ENCODE measurements around the gene NR5A2. TPM values are rescaled to one million over a fixed set of nuclear protein-coding genes. Genes with fewer than 3 reads are reported as not detected.
A peak's percentile ranks its signal among the peaks of the same experiment; 100 is the strongest.

NR5A2 gene
- total and polyA plus RNA-seq, 2 donors from 2014 or later = 0.13 to 6.3 TPM

DNA sequence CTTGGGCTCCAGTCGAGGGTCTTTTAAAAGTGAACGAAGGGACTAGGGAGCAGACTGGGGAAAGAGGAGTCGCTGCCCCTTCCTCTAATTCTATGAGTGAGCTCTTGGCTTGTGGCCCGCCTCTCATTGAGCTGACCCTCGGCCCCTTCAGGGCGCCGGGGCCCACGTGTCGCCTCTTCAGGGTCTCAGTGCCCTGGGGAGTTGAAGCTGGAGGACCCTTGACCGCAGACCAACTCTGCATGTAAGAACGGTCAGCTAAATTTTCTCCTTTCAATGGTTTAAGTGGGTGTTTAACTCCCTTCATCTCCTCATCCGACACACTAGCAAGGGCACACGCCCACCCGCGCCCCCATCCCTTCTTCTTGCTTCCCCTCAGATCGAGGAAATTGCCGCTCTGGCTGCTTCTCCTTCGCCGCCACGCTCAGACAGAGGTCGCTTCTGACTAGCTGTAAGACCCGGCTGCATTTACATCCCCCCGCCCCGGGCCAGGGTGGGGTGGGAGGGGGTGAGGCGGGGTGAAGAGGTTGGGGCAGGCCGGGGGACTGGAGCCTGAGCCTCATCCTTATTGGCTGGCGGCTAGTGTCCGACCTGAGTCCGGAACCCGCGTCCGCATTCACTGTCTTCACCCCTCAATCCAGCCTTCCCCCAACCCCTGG lies 10.9 kb downstream of the NR5A2 start:
- Histone ChIP-seq H3K27me3 (ENCODE audit: control insufficient read depth, insufficient read depth, low read length) (peaks cover 81% of the 10 kb centered on the region), H3K9ac (ENCODE audit: low read length in 3 of 3) (no peak overlapping the region), H3K4me3 (ENCODE audit: low read length in 3 of 3) (peak overlapping the region in 1 of 3 donors; percentile 52), H3K9me3 (ENCODE audit: control insufficient read depth in 2 of 3, insufficient read depth in 1 of 3, low read length in 3 of 3) (no peaks in the 10 kb centered on the region), H3K27ac (ENCODE audit: low read depth in 2 of 2, low read length in 2 of 2) (no peak overlapping the region), H3K36me3 (ENCODE audit: control insufficient read depth in 2 of 3, insufficient read depth in 3 of 3, low read length in 3 of 3) (no peaks in the 10 kb centered on the region), H3K4me1 (ENCODE audit: control insufficient read depth in 2 of 3, insufficient read depth in 2 of 3, low read depth in 1 of 3, low read length in 3 of 3) (peaks cover 0 to 11% (median 0%) of the 10 kb centered on the region in 3 donors)
- TF ChIP-seq CTCF (IDR thresholded peaks at IDR 0.05; ENCODE audit: borderline replicate concordance, extremely low read depth, insufficient read depth) = no peak
- intact Hi-C loops (cut with DNase I) = no loop called here
- FAIRE-seq (no peak), DNase-seq (peak in 3 of 5 donors; percentile 40 to 67 (median 44))

GRCh38 chr1:200038981-200039848 lies 11.7 kb downstream of the NR5A2 start:
- Histone ChIP-seq H3K9me3 (ENCODE audit: control insufficient read depth in 2 of 3, insufficient read depth in 1 of 3, low read length in 3 of 3) (no peaks in the 10 kb centered on the region), H3K4me3 (ENCODE audit: low read length in 3 of 3) (peak overlapping the region in 2 of 3 donors; percentile 34 to 52), H3K27me3 (ENCODE audit: control insufficient read depth, insufficient read depth, low read length) (peaks cover 81% of the 10 kb centered on the region), H3K27ac (ENCODE audit: low read depth in 2 of 2, low read length in 2 of 2) (no peak overlapping the region), H3K36me3 (ENCODE audit: control insufficient read depth in 2 of 3, insufficient read depth in 3 of 3, low read length in 3 of 3) (no peaks in the 10 kb centered on the region), H3K4me1 (ENCODE audit: control insufficient read depth in 2 of 3, insufficient read depth in 2 of 3, low read depth in 1 of 3, low read length in 3 of 3) (peaks cover 0 to 11% (median 0%) of the 10 kb centered on the region in 3 donors), H3K9ac (ENCODE audit: low read length in 3 of 3) (no peak overlapping the region)
- intact Hi-C loops (cut with DNase I) = no loop called here
- TF ChIP-seq CTCF (IDR thresholded peaks at IDR 0.05; ENCODE audit: borderline replicate concordance, extremely low read depth, insufficient read depth) = no peak
- FAIRE-seq (no peak), DNase-seq (peak; percentile 51 to 82 (median 64))

- H3K4me3 ChIP-seq (ENCODE audit: low read length in 3 of 3) = peak overlapping the region in 2 of 3 donors; percentile 14 to 52
- no peaks in the 10 kb centered on the region for H3K36me3 ChIP-seq (ENCODE audit: control insufficient read depth in 2 of 3, insufficient read depth in 3 of 3, low read length in 3 of 3)
- no peak for TF ChIP-seq CTCF (IDR thresholded peaks at IDR 0.05; ENCODE audit: borderline replicate concordance, extremely low read depth, insufficient read depth)
- no peak overlapping the region for H3K27ac ChIP-seq (ENCODE audit: low read depth in 2 of 2, low read length in 2 of 2)
- no peak overlapping the region for H3K9ac ChIP-seq (ENCODE audit: low read length in 3 of 3)
- peaks cover 0 to 11% (median 0%) of the 10 kb centered on the region in 3 donors for H3K4me1 ChIP-seq (ENCODE audit: control insufficient read depth in 2 of 3, insufficient read depth in 2 of 3, low read depth in 1 of 3, low read length in 3 of 3)
- peak in 2 of 5 donors; percentile 20 to 29 for DNase-seq
- peaks cover 81% of the 10 kb centered on the region for H3K27me3 ChIP-seq (ENCODE audit: control insufficient read depth, insufficient read depth, low read length)
- H3K9me3 ChIP-seq (ENCODE audit: control insufficient read depth in 2 of 3, insufficient read depth in 1 of 3, low read length in 3 of 3) = no peaks in the 10 kb centered on the region
- intact Hi-C loops (cut with DNase I) = no loop called here
- no peak for FAIRE-seq
These were observed 12.5 kb downstream of the NR5A2 start for GRCh38 chr1:200039849-200040474.
